Ishikawa (cell line): ENCODE data around the gene LRRC2.

Experiments
- CEBPB ChIP-seq: IDR thresholded peaks from 2 replicates; pipeline ENCODE4 v1.6.1; 2012
- EP300 ChIP-seq: IDR thresholded peaks from 2 replicates; pipeline ENCODE4 v1.6.1; 2012; ENCODE audit warnings: borderline replicate concordance
- FOXM1 ChIP-seq: IDR thresholded peaks from 2 replicates; pipeline ENCODE4 v1.6.1; 2012; ENCODE audit warnings: low read depth, borderline replicate concordance
- MAX ChIP-seq: IDR thresholded peaks from 2 replicates; pipeline ENCODE4 v1.6.1; 2012
- RAD21 ChIP-seq: IDR thresholded peaks from 2 replicates; pipeline ENCODE4 v1.6.1; 2012; ENCODE audit warnings: low read depth
- REST ChIP-seq: IDR thresholded peaks from 2 replicates; pipeline ENCODE4 v1.6.1; 2012; ENCODE audit warnings: low read depth, mild to moderate bottlenecking
- TAF1 ChIP-seq: IDR thresholded peaks from 2 replicates; pipeline ENCODE4 v1.6.1; 2012; ENCODE audit warnings: low read depth, mild to moderate bottlenecking
- TCF12 ChIP-seq: IDR thresholded peaks from 2 replicates; pipeline ENCODE4 v1.6.1; 2012; ENCODE audit warnings: low read depth
- USF1 ChIP-seq: IDR thresholded peaks from 2 replicates; pipeline ENCODE4 v1.6.1; 2012
- YY1 ChIP-seq: IDR thresholded peaks from 2 replicates; pipeline ENCODE4 v1.6.1; 2012; ENCODE audit warnings: low read depth

- no peak for TF ChIP-seq CEBPB
- TF ChIP-seq RAD21, result no peak
- no peak for TF ChIP-seq MAX
- TF ChIP-seq TAF1, result no peak
- no peak for TF ChIP-seq REST
- TF ChIP-seq USF1, result no peak
- no peak for TF ChIP-seq EP300
- no peak for TF ChIP-seq TCF12
- no peak for TF ChIP-seq FOXM1
- TF ChIP-seq YY1, result no peak
Measured at GRCh38 chr3:46481636-46482035, 84.5 kb downstream of the LRRC2 start.
